Fibroblast of upper back skin (primary cell): ENCODE data around the gene PTPRD.
"Not testable (repeated sequence)": the region's sequence is repeated elsewhere in the genome, so short reads cannot be mapped to it uniquely, and the experiment has no call there.

ENCODE experiments used
- DNase-seq: peaks from one replicate; pipeline ENCODE4 v3.0.0-alpha.2; 2013

The PTPRD gene

DNA sequence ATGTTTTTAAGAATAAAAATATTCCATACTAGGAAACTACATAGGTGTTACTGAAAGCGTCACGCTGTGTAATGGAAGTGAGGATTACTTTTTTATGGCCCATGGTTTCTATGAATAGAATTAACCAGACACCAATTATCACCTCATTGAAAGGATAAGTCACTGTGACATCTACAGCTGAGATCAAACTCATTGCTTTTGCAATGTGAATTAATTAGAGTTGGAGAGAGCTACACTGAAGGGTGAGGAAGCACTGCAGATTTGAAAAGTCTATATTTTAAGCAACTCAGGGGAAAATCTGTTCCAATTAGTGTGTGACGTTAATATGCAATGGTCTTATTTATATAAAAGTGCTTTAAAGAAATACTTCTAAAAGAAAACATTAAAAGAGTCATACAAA lies 1513.2 kb downstream of the PTPRD start:
- no peak for DNase-seq

DNA sequence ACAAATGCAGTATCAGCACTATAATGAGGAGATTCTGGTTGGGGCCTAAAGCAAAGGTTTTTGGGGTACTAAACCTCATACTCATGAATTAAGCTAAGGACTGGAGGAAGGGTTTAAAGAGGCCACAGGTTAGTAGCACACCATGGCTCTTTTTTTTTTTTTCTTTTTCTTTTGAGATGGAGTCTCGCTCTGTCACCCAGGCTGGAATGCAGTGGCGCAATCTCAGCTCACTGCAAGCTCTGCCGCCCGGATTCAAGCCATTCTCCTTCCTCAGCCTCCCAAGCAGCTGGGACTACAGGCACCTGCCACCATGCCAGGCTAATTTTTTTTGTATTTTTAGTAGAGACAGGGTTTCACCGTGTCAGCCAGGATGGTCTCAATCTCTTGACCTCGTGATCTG lies 1515.5 kb downstream of the PTPRD start:
- not testable (repeated sequence) for DNase-seq

DNA sequence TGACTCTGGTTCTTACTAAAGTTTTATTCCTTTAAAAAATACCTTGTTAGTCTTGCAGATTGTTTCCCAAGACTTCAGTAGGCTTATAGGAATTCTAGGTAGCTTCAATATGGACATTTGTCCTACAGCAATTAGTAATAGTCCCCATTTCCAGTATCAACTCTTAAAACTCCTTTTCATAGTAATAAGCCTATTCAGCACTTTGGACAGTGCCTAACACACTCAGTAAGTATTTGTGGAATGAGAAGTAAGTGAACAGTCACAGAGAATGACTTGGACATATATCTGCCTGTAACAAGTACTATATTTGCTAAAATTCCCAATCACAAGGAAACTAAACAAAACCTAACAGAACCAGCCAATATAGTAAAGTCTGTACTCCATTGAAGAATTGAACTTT lies 1521.4 kb downstream of the PTPRD start:
- peak; percentile 12 for DNase-seq

DNA sequence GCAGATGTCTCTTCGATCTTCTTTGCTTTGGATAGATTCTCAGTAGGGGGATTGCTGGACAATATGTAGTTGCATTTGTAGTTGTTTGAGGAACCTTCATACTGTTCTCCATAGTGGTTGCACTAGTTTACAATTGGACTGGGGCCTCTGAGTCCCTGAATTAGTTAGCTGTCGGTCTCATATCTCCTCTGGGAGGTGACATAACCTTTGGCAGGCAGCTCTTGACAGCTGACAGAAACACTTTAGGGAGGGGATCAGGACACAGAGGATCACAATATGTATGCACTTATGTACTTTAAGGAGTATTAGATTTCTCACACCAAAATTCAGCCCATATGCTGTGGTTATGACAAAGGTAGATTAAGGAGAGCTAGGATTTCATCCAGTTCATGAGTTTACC lies 1533.3 kb downstream of the PTPRD start:
- DNase-seq, result no peak

DNA sequence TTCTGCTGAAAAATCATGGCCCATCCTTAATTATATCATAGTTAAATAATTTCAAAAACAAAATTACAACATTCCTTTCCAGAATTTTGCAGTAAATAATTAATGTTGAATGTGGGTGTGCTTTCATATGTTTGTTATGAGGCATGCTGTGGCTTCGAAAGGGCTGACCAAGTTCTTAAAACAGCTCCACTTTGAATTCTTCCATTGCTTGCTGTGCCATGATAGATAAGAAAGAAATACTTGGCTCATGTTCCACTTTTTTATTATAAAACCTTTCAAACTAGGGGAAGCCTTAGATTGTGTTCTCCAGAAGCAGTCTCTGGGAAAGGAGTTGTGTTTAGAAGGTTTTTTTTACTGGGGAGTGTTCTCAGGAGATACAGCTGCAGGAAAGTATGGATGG lies 1534.5 kb downstream of the PTPRD start:
- DNase-seq, result no peak

DNA sequence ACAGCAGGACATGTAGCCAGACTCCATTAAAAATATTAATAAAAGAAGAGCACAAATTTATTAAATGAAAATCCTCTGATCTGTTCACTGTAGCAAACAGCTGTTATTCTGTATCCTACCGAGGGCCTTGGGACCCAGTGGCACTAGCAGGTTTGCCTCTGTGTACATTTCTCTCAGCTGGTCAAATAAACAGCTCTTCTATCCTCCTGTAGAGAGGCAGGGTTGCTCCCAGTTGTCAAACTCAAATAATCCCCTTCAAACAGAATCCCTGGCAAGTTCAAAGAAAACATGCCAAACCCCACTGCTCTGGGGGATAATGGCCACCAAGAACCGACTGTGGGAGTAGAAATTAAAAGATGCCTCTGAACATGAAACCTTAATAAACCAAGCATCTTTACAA lies 1551.2 kb downstream of the PTPRD start:
- no peak for DNase-seq

DNA sequence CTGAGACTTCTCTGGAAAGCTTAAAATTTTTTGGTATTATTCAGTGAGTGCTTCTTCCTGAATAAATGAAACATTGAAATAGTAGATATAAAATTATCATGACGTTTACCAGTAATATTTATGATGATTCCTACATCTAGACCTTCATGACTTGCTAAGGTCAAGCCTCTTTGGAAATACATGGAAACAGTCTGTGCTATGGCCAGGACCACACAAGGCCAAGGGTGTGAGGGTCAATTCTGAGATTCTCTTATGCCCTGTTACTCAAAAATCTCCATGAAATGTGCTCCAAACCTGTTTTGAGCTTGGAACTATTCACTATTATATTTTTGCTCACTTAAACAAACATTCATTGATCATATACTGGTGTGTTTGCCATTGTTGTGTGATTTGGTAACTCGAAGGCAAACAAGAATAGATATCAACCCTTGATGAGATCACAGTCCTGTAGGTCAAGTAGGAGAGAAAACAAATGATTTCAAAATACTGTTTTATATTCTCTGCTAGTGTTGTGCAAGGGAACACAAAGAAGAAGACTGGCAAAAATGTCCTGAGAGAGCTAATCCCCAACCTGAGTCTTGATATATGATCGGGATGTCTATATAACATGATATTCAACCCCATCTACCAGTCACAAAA lies 1558.3 kb downstream of the PTPRD start:
- DNase-seq, result no peak

DNA sequence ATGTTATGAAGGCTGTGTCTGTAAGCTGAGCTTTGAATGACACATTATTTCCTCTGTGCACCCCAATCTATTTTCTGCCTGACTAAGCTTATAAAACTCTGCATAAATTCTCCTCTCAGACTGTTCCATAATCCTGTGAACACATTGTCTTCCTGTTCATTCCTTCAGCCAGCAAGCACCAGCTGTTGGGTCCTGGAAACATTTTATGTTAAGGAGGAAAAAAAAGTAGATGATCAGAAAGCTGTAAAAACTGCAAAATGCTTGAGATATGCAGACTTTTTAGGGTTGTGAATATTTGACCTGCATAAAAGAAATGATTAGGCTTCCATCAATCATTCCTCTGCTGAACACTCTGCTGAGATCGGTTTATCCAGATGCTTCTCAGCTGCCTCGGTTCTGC lies 1567.2 kb downstream of the PTPRD start:
- DNase-seq, result peak; percentile 7

DNA sequence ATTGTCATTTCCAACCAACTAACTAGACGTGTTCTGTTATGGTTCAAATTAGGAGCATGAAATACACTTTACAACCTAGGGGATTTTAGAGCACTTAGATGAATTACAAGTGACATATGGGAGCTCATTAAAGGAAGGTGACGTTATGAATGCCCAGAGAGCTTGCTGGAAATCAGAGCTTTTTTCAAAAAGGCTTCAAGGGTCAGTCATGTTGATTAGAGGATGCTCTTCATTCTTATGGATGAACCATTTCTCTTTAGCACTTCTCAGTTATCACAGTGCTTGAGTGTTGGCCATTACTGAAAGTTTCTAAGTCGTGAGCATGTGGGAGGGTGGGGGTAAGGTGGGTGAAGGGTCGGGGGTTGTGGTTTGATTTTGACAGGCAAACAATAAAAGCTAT lies 1567.7 kb downstream of the PTPRD start:
- no peak for DNase-seq

DNA sequence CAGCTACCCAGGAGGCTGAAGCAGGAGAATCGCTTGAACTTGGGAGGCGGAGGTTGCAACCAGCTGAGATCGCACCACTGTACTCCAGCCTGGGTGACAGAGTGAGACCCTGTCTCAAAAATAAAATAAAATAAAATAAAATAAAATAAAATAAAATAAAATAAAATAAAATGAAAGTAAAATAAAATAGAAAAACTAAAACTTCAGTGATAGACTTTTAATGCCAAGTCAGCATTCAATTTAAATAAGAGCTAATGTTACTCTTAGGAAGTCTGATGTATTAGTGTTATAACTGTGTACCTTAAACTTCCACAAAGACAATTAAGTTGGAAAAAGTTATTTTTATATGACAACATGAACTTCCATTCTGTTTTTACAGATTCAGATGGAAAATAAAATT lies 1569.0 kb downstream of the PTPRD start:
- DNase-seq, result not testable (repeated sequence)

DNA sequence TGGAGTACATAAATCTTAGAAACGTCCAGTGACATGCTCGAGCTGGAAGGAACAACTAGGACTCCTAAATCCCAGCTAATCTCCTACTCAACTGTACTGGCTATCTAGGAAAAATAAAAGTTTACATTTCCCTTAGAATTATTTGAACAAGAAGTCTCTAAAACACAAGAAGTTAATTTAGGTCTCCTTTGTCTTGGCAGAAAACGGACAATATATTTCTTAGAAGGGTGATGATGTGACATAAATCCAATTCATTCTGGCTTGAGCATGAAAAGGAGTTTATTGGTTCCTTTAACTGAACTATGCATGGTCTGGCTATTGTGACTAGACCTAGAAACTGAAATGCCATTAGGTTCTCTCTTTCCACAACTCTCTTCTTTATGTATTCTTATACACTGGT lies 1571.0 kb downstream of the PTPRD start:
- DNase-seq, result no peak

DNA sequence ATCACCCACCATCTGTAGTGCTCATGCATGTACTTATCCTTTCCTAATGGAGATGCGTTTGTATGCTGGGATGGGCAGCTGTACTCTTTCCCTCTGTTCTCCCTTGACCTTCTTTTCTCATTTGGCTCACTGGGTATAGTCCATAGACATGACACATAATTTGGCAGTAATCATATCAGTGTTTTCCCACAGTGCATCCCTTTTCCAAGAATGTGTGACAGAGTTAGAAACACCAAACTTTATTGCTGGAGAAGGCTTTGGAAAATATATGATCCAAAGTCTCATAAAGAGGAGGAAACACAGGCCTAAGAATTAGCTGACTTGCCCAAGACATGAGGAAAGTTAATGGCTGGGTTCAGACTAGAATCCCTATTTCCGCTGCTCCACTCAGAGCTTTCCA lies 1579.8 kb downstream of the PTPRD start:
- no peak for DNase-seq

DNA sequence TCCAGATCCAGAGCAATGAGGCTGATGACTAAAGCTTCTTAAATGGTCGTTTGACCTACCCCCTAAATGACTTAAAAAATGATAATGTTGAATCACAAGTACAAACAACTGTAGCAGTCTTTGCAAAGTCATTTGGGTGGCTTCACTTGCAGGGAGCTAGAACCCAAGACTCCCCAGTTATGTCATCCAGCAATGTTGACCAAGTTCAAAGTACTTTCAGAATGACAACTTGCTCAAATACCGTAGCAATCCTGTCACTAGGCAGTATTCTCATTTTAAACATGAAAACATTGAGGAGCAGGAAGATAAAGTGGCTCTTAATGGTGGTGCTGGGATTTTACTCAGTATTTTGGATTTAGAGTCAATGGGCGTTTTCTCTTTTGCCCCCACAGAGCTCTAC lies 1596.2 kb downstream of the PTPRD start:
- no peak for DNase-seq

DNA sequence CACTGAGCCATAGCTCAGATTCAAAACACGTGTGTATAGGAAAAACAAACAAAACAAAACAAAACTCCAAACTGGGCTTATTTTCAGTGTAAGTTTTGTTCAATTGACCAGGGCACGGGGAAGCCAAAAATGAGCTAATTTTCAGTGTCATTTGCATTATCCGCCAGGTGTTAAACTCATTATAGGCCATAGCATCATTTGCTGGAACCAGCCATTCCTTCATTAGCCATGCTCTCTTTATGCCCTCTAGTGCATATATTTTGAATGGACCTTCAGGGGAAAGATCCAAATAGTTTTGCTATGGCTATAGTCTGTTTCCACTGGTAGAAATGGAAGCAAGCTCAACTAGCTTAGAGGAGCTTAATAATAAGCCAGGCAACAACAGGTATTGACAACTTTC lies 1608.0 kb downstream of the PTPRD start:
- no peak for DNase-seq

DNA sequence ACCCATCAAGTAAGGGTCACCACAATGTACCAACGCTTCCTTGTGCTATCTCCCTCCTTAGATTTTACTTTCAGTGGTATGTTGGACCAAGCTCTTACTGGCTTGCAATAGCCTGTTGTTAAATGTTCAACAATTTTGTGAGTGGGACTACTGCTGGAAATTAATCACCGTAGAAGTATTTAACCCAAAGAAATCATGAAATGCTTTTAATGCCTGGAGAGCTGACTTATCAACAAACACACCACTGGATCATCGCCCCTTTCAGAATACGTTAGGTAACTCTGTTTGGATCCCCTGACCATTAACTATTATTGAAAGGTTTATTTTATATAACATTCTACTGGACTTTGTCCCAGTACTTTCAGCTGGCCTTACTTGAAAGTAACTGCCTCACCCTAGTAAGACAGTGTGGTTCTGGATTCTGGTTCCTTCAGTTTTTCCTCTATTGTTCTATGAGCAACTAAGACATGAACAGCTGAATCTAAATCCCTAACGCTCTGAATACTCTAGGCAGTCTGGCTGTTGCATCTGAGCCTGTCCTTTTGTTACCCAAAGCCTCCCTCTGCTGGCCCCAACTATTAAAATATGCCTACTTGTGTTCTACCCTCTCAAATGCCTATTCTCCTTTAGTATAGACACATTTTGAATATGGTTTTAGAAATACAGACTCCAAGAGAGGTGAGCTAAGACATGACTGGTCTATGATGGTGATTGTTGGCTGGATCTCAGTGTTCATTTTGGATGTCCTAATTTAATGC lies 1609.8 kb downstream of the PTPRD start:
- DNase-seq, result peak; percentile 65

DNA sequence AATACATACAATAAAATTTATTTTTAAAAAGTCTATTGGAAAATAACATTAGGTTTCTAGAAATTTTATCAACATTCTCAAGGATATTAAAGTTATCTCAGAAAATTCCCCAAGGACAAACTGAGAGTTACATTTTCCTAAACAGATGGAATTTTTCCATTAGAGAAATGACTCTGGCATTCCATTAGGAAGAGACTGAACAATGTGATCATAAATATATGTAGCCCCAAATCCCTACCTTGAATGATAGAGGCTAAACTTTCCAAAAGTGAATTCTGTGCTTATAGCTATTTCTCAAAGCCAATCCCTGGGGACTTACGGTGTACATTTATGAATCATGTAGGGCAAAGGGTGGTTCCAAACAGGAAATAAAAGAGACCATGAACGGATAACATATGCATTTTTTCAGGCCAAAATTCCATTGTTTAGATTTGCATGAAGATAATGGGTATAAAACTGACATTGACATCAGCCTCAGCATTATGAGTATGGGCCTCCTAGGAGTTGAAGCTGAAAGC lies 1632.2 kb downstream of the PTPRD start:
- peak; percentile 87 for DNase-seq

DNA sequence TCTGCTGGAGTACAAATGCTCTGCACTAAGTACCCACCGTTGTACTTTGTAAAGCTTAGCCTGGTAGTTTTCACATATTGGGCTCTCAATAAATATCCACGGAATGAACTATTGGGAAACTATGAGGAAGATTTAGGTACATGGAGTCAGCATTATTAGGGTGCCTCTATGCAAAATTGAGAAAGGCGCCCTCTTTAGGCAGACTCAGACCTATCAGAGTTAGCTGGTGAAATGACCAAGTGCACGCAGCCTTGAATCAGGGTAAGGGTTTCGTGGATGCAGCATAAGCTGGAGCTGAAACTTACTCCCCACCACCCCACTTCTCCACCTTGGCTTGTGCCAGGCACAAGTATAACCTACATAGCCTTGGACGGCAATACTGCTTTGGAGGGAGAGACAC lies 1634.5 kb downstream of the PTPRD start:
- no peak for DNase-seq

DNA sequence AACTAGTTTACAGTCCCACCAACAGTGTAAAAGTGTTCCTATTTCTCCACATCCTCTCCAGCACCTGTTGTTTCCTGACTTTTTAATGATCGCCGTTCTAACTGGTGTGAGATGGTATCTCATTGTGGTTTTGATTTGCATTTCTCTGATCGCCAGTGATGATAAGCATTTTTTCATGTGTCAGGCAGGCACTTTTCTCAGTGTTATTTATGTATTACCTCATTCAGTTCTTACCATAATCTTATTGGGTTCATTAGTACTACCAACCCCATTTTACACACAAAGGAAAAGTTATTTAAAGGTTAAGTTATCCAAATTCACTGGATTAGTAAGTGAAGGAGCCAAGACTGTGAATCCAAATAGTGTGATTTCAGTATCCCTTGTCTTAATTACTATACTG lies 1644.5 kb downstream of the PTPRD start:
- DNase-seq, result not testable (repeated sequence)

DNA sequence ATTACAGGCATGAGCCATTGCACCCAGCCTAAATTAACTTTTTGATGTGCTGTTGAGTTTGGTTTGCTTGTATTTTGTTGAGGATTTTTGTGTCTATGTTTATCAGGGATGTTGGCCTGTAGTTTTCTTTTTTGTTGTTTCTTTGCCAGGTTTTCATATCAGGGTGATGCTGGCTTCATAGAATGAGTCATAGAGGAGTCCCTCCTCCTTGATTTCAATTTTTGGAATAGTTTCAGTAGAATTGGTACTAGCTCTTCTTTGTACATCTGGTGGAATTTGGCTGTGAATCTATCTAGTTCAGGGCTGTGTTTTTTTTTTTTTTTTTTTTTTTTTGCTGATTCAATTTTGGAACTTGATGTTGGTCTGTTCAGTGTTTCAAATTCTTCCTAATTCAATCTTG lies 1648.9 kb downstream of the PTPRD start:
- peak; percentile 43 for DNase-seq

DNA sequence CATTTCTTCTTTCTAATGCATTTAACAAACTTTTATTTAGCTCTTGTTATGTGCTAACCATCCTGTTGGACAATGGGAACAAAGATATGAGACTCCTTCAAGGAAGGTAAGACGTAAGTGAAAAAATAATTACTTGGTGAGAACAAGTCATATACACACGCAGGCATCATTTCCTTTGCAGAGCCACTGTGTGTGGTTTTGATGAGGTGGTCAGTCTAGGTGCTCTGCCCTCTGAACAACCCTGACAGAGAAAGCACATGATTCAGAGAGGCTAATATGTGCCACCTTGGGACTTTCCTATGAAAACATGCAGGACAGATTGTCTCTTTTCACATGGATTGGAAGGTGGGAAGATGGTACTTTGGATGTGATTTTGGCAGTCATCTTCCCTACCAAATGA lies 1650.7 kb downstream of the PTPRD start:
- no peak for DNase-seq

DNA sequence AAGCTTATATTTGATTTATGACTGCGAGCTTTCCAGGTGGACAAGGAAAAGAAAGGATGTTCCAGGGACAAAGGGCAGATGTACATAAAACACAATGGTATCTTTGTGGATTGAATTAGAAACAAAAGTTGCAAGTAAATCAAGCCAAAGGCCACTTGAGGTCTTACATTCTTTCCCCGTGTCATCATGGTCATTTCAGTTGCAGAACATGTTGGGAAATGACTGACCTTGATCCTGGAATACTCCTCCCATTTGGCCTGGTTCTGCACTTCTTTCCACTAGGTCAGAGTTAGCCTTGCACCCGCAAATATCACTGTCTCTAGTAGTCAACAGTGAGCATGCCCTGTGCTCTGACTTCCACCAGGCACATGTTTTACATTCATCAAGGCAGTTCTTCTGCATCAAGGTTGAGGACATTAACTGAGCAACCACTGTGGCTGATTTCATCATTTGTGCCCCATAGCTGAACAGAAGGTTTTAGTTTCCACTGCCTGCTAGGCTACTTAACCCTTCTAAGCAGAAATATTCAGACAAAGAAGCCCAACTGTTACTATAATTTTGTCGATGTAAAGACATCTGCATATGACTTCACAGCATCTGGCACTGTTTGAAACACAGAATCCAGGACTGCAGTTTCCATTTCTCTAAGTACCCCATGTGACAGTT lies 1651.5 kb downstream of the PTPRD start:
- DNase-seq, result peak; percentile 52

DNA sequence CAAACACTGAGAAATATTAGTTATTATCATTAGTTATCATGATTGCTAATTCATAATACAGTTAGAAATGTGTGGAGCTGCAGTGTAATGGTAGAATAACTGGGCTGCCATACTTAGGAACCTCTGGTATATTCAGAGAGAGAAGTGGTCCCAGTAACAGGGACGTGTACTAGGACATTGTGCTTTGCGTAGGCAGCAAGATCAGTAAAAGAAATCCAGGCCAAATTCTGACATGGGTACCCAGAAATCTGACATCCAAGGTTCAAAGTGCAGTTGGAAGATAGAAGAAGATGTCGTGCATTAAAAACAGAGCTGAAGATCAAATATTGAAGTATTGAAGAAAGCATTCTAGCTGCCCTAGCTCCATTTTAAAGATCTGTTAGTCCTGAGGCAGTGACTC lies 1652.5 kb downstream of the PTPRD start:
- DNase-seq, result no peak

DNA sequence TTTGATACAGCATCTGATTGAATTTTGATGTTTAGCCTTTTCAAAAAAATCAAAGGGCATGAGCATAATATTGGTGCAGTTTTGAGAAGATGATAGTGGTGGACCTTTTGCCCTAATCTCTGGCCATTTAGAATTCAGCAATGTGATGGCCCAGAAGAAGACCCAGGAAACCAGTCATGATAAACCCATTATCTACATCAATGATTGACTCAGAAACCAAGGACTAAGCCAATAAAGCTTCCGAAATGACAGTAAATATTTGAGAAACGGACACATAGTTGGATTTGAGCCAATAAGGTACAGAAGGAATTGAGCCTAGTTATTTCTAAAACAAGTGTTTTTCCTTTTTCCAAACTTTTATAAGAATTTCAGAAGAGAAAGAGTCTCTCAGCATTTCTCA lies 1654.4 kb downstream of the PTPRD start:
- DNase-seq, result no peak

DNA sequence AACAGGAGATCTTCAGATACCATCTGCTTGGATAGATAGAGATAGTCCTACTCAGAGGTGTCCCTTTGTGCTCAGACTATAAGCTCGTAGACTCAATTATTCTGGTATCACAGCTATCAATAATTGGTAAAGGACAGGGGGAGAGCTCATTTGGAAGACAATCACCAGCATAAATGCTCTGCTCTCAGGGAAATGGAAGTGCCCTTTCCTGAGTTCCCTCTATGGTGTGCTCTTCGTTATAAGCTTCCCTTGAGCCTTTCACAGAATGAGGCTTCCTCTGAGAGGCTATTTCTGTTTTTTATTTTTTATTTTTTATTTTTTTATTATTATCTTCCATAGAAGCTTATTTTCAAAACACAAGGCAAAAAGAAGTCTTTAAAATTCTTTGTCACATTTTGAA lies 1657.5 kb downstream of the PTPRD start:
- DNase-seq, result no peak
